Left ventricle myocardium inferior (tissue), 1 donor: Measurements from ENCODE around the gene CACNA1G. TPM values are rescaled to one million over a fixed set of nuclear protein-coding genes. Genes with fewer than 3 reads are reported as not detected.

ENCODE experiments used
- DNase-seq: peaks from one replicate; pipeline ENCODE4 v3.0.0-alpha.2; 2020
- H3K27ac ChIP-seq: fragments of 200-600 bp; replicated peaks from 2 replicates; pipeline ENCODE4 v1.8.0; 2021
- H3K27me3 ChIP-seq: fragments of 200-600 bp; 2 replicates; pipeline ENCODE4 v1.8.0; 2021; ENCODE audit warnings: low read depth
- H3K36me3 ChIP-seq: fragments of 200-600 bp; 2 replicates; pipeline ENCODE4 v1.8.0; 2021
- H3K4me1 ChIP-seq: fragments of 200-600 bp; 2 replicates; pipeline ENCODE4 v1.8.0; 2021
- H3K4me3 ChIP-seq: fragments of 200-600 bp; 2 replicates; pipeline ENCODE4 v1.8.0; 2021; ENCODE audit warnings: mild to moderate bottlenecking, moderate library complexity
- H3K9me3 ChIP-seq: fragments of 200-600 bp; replicated peaks from 2 replicates; pipeline ENCODE4 v1.8.0; 2021
- intact Hi-C: fragments of 100-400 bp; cut with micrococcal nuclease; formaldehyde crosslinking; loops from one replicate; pipeline ENCODE4 v1.11.0; 2022
- total RNA-seq: library from RNA; stranded (reverse); fragmentation: NEBNext Ultra II Directional; extraction: Animal tissue kit (Norgen Biotek cat#: 25700); gene quantifications from one replicate; pipeline ENCODE4 v1.2.1, GENCODE V29; 2021
- TF ChIP-seq, protein P1 (sequence below): fragments of 200-600 bp; IDR thresholded peaks from 2 replicates; pipeline ENCODE4 v1.8.0; 2021; ENCODE audit warnings: antibody characterized with exemption, mild to moderate bottlenecking, borderline replicate concordance
- donor health status: DM: no; HTN: yes; CAD: no; lungs with severe emphysema.

CACNA1G gene
- total RNA-seq, 1 donor from 2014 or later = 0.58 TPM

DNA sequence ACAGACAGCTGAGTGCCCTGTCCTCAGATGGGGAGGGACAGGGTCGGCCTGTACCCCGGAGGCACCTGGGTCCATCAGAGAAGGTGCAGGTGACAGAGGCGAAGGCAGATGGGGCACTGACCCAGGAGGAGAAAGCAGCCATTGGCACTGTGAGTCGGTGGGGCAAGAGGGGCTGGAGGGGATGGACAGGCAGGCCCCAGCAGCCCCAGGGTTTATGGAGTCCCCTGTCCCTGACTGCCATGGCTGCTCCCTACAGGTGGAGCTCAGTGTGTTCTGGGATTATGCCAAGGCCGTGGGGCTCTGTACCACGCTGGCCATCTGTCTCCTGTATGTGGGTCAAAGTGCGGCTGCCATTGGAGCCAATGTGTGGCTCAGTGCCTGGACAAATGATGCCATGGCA lies 115.1 kb downstream of the CACNA1G start:
- TF ChIP-seq, protein P1, sequence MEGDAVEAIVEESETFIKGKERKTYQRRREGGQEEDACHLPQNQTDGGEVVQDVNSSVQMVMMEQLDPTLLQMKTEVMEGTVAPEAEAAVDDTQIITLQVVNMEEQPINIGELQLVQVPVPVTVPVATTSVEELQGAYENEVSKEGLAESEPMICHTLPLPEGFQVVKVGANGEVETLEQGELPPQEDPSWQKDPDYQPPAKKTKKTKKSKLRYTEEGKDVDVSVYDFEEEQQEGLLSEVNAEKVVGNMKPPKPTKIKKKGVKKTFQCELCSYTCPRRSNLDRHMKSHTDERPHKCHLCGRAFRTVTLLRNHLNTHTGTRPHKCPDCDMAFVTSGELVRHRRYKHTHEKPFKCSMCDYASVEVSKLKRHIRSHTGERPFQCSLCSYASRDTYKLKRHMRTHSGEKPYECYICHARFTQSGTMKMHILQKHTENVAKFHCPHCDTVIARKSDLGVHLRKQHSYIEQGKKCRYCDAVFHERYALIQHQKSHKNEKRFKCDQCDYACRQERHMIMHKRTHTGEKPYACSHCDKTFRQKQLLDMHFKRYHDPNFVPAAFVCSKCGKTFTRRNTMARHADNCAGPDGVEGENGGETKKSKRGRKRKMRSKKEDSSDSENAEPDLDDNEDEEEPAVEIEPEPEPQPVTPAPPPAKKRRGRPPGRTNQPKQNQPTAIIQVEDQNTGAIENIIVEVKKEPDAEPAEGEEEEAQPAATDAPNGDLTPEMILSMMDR = no peak
- no peak overlapping the region for H3K4me3 ChIP-seq
- H3K27me3 ChIP-seq = no peaks in the 10 kb centered on the region
- no peak for DNase-seq
- no peaks in the 10 kb centered on the region for H3K4me1 ChIP-seq
- no peaks in the 10 kb centered on the region for H3K9me3 ChIP-seq
- no peak overlapping the region for H3K27ac ChIP-seq
- intact Hi-C loops = no loop called here
- no peaks in the 10 kb centered on the region for H3K36me3 ChIP-seq

DNA sequence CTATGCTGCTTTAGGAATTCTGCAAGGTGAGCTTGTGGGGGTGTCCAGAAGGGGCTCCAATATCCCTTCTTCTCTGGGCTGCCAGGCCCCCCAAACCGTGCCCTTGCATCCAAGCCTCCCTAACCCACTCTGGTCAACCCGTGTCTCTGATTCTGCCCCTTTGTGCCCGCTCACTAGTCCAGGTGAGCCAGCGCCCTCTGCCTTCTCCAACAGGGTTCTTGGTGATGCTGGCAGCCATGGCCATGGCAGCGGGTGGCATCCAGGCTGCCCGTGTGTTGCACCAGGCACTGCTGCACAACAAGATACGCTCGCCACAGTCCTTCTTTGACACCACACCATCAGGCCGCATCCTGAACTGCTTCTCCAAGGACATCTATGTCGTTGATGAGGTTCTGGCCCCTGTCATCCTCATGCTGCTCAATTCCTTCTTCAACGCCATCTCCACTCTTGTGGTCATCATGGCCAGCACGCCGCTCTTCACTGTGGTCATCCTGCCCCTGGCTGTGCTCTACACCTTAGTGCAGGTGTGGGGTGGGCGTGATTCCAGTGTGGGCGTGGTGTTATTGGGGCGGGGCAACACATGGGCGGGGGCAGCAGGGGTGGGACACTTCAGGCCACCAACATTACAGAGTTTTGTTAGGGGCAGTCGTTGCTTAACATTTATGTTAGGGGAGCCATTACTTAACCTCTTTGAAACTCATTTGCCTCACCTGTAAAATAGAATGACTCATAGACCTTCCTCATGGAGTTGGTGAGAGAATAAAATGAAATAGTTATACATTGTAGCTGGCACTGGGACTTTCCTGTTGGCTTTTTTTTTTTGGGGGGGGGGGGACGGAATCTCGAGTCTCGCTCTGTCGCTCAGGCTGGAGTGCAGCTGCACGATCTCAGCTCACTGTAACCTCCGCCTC lies 115.8 kb downstream of the CACNA1G start:
- Histone ChIP-seq H3K27ac (no peak overlapping the region), H3K4me1 (peaks cover 2% of the 10 kb centered on the region), H3K36me3 (no peaks in the 10 kb centered on the region), H3K4me3 (no peak overlapping the region), H3K9me3 (no peaks in the 10 kb centered on the region), H3K27me3 (no peaks in the 10 kb centered on the region)
- TF ChIP-seq, protein P1 = no peak
- intact Hi-C loops = no loop called here
- DNase-seq = no peak

Other genes starting within 250 kb of the CACNA1G start
- 12.6 TPM for gene XYLT2, start 214.6 kb upstream of the CACNA1G start, total RNA-seq
- 85.0 TPM for gene MRPL27, start 187.5 kb upstream of the CACNA1G start, total RNA-seq
- 0.74 TPM for gene EME1, start 187.5 kb upstream of the CACNA1G start, total RNA-seq
- 23.7 TPM for gene LRRC59, start 163.2 kb upstream of the CACNA1G start, total RNA-seq
- 18.2 TPM for gene ACSF2, start 134.5 kb upstream of the CACNA1G start, total RNA-seq
- gene CHAD, start 91.8 kb upstream of the CACNA1G start, total RNA-seq = not detected
- gene RSAD1, start 81.9 kb upstream of the CACNA1G start, total RNA-seq = 51.7 TPM
- gene MYCBPAP, start 52.3 kb upstream of the CACNA1G start, total RNA-seq = 0.82 TPM
- 19.9 TPM for gene EPN3, start 28.0 kb upstream of the CACNA1G start, total RNA-seq
- 66.3 TPM for gene SPATA20, start 13.5 kb upstream of the CACNA1G start, total RNA-seq
- gene ABCC3, start 74.2 kb downstream of the CACNA1G start, total RNA-seq = 0.88 TPM
- 53.1 TPM for gene ANKRD40, start 147.2 kb downstream of the CACNA1G start, total RNA-seq
- gene LUC7L3, start 158.9 kb downstream of the CACNA1G start, total RNA-seq = 64.4 TPM
- not detected for gene ANKRD40CL, start 206.8 kb downstream of the CACNA1G start, total RNA-seq